Liver (tissue), 9 donors: ENCODE results near the gene FAM117A. TPM values are rescaled to one million over a fixed set of nuclear protein-coding genes. Genes with fewer than 3 reads are reported as not detected.

Source experiments
- DNase-seq: peaks from one replicate; pipeline ENCODE4 v3.0.0-alpha.2; 2017; ENCODE audit warnings: low spot score
- H3K27ac ChIP-seq, 2 donors: one replicate each; pipeline ENCODE4 v1.7.0; 2013; ENCODE audit warnings: inconsistent platforms in 2 of 2, low read length in 2 of 2, control low read depth in 1 of 2, low read depth in 1 of 2, mild to moderate bottlenecking in 1 of 2
- H3K27me3 ChIP-seq, 4 donors: one replicate each; pipeline versions ENCODE4 v1.6.1 to v1.7.0; 2013; ENCODE audit warnings: low read length in 3 of 4, inconsistent platforms in 1 of 4, mild to moderate bottlenecking in 1 of 4, moderate library complexity in 1 of 4; ENCODE audit not compliant: control insufficient read depth in 4 of 4, insufficient read depth in 4 of 4
- H3K36me3 ChIP-seq, 4 donors: one replicate each; pipeline versions ENCODE4 v1.6.1 to v1.7.0; 2013; ENCODE audit warnings: low read length in 3 of 4, mild to moderate bottlenecking in 3 of 4, low read depth in 1 of 4, moderate library complexity in 1 of 4; ENCODE audit not compliant: control insufficient read depth in 4 of 4, insufficient read depth in 3 of 4
- H3K4me1 ChIP-seq, 4 donors: one replicate each; pipeline versions ENCODE4 v1.6.1 to v1.7.0; 2013; ENCODE audit warnings: low read length in 3 of 4, mild to moderate bottlenecking in 3 of 4, moderate library complexity in 1 of 4; ENCODE audit not compliant: control insufficient read depth in 4 of 4, insufficient read depth in 4 of 4
- H3K4me3 ChIP-seq, 3 donors: one replicate each; pipeline versions ENCODE4 v1.6.1 to v1.7.0; 2013; ENCODE audit warnings: low read length in 3 of 3, control low read depth in 1 of 3, low read depth in 1 of 3, mild to moderate bottlenecking in 1 of 3
- H3K9ac ChIP-seq, 2 donors: one replicate each; pipeline ENCODE4 v1.7.0; 2013; ENCODE audit warnings: low read length in 2 of 2, mild to moderate bottlenecking in 2 of 2, moderate library complexity in 2 of 2, control low read depth in 1 of 2, low read depth in 1 of 2
- H3K9me3 ChIP-seq, 4 donors: one replicate each; pipeline versions ENCODE4 v1.6.1 to v1.7.0; 2013; ENCODE audit warnings: low read length in 3 of 4; ENCODE audit not compliant: control insufficient read depth in 4 of 4
- EGR1 ChIP-seq, 2 donors: IDR thresholded peaks; 2 replicates each; pipeline ENCODE4 v1.6.1; 2016 to 2018; ENCODE audit warnings: antibody characterized with exemption in 2 of 2, low read depth in 2 of 2
- FOXA1 ChIP-seq: IDR thresholded peaks from 2 replicates; pipeline ENCODE4 v1.6.1; 2016; ENCODE audit warnings: antibody characterized with exemption
- FOXA2 ChIP-seq: IDR thresholded peaks from 2 replicates; pipeline ENCODE4 v1.6.1; 2016; ENCODE audit warnings: antibody characterized with exemption
- JUND ChIP-seq, 2 donors: IDR thresholded peaks; 2 replicates each; pipeline ENCODE4 v1.6.1; 2016; ENCODE audit warnings: antibody characterized with exemption in 2 of 2
- MAX ChIP-seq: IDR thresholded peaks from 2 replicates; pipeline ENCODE4 v1.6.1; 2016; ENCODE audit warnings: antibody characterized with exemption
- RAD21 ChIP-seq, 2 donors: IDR thresholded peaks; 2 replicates each; pipeline ENCODE4 v1.6.1; 2016; ENCODE audit warnings: antibody characterized with exemption in 2 of 2, mild to moderate bottlenecking in 2 of 2
- REST ChIP-seq: IDR thresholded peaks from 2 replicates; pipeline ENCODE4 v1.6.1; 2016; ENCODE audit warnings: antibody characterized with exemption, mild to moderate bottlenecking
- ZBTB33 ChIP-seq: IDR thresholded peaks from 2 replicates; pipeline ENCODE4 v1.6.1; 2016; ENCODE audit warnings: antibody characterized with exemption
- WGBS: extraction: QIAGEN DNeasy Blood & Tissue Kit; methylation state at CpG from one replicate; pipeline ENCODE4 v1.1.7; 2013; 5-methylcytosine and 5-hydroxymethylcytosine counted together
- polyA plus RNA-seq, 2 donors: library from polyadenylated mRNA; stranded (reverse) in 1 of 2; unstranded in 1 of 2; fragments of 200-250 nt in 1 of 2; fragments of >200 nt in 1 of 2; fragmentation: Nextera tagmentation in 1 of 2; extraction: Ambion mirVana in 1 of 2; gene quantifications; one replicate each; pipeline versions ENCODE4 v1.2.1 to v1.2.3, GENCODE V29; 2013 to 2015
- total RNA-seq, 2 donors: library from RNA; depleted of rRNA; stranded (reverse); fragments of >200 nt; gene quantifications; one replicate each; pipeline ENCODE4 v1.2.3, GENCODE V29; 2014
- TF ChIP-seq, protein P1 (sequence below): fragments of 150-350 bp; IDR thresholded peaks from 2 replicates; pipeline ENCODE4 v1.5.1; 2017; ENCODE audit warnings: improper control_type of control experiment, low read depth, low read length; ENCODE audit not compliant: missing input control
- TF ChIP-seq, protein P2 (sequence below): IDR thresholded peaks from 2 replicates; pipeline ENCODE4 v1.6.1; 2016; ENCODE audit warnings: antibody characterized with exemption
- donor health status: healthy.
- donor health status: healthy.
- donor health status: healthy.
- donor health status: healthy.
- donor health status: healthy.

Gene FAM117A
- total and polyA plus RNA-seq, 4 donors, result 4.5 to 39.3 (median 5.5) TPM

DNA sequence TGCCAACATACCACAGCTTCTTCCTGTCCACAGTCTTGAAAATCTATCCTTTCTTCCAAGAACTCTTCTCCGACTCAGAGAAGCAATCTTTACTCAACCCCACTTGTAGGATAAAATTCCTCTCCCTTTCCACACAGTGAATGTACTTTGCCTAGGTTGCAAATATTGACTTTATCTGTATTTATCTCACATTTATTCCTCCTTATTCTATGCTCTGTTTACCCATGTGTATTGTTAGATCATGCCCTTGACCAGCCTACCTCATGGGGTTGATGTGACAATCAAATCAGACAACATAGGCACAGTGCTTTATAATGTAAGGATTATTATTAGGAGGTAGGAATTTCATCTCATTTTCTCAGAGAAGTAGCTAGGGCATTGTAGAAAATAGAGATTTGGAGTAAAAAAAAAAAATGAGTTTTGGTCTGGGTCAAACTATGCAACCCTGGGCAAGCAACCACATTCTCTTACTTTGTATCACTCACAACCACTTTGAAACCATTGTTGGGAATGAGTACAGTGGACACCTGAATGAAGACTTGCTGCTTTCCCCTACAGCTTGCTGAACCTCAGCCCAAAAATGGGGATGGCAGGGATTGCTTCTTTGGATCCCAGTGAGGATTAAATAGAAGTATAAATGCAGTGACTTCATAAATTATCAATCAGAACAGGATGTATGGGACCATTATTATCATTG, 47.1 kb downstream of the FAM117A start:
- TF ChIP-seq ZBTB33, result no peak
- TF ChIP-seq EGR1 (IDR thresholded peaks at IDR 0.05; ENCODE audit: low read depth in 2 of 2), result no peak
- no peak for TF ChIP-seq FOXA1
- no peak for TF ChIP-seq RAD21 (IDR thresholded peaks at IDR 0.05)
- TF ChIP-seq, protein P1, sequence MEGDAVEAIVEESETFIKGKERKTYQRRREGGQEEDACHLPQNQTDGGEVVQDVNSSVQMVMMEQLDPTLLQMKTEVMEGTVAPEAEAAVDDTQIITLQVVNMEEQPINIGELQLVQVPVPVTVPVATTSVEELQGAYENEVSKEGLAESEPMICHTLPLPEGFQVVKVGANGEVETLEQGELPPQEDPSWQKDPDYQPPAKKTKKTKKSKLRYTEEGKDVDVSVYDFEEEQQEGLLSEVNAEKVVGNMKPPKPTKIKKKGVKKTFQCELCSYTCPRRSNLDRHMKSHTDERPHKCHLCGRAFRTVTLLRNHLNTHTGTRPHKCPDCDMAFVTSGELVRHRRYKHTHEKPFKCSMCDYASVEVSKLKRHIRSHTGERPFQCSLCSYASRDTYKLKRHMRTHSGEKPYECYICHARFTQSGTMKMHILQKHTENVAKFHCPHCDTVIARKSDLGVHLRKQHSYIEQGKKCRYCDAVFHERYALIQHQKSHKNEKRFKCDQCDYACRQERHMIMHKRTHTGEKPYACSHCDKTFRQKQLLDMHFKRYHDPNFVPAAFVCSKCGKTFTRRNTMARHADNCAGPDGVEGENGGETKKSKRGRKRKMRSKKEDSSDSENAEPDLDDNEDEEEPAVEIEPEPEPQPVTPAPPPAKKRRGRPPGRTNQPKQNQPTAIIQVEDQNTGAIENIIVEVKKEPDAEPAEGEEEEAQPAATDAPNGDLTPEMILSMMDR, result no peak
- H3K36me3 ChIP-seq, result peaks cover 13 to 51% (median 47%) of the 10 kb centered on the region in 4 donors
- 93% methylated on average over 1 of the region's 1 CpG for WGBS
- no peak overlapping the region for H3K27ac ChIP-seq
- H3K4me1 ChIP-seq, result no peaks in the 10 kb centered on the region
- H3K9ac ChIP-seq, result no peak overlapping the region
- H3K4me3 ChIP-seq, result no peak overlapping the region
- no peak for DNase-seq
- no peaks in the 10 kb centered on the region for H3K27me3 ChIP-seq
- H3K9me3 ChIP-seq, result no peaks in the 10 kb centered on the region

GRCh38 chr17:49715717-49716279, 48.1 kb downstream of the FAM117A start:
- peaks cover 13 to 51% (median 45%) of the 10 kb centered on the region in 4 donors for H3K36me3 ChIP-seq
- no peaks in the 10 kb centered on the region for H3K4me1 ChIP-seq
- DNase-seq, result no peak
- WGBS, result 83% methylated on average over 9 of the region's 9 CpGs
- H3K9me3 ChIP-seq, result no peaks in the 10 kb centered on the region
- no peak overlapping the region for H3K4me3 ChIP-seq
- no peaks in the 10 kb centered on the region for H3K27me3 ChIP-seq
- no peak overlapping the region for H3K9ac ChIP-seq
- H3K27ac ChIP-seq, result no peak overlapping the region
- TF ChIP-seq REST (no peak), MAX (no peak), FOXA2 (no peak), EGR1 (IDR thresholded peaks at IDR 0.05; ENCODE audit: low read depth in 2 of 2) (no peak), JUND (IDR thresholded peaks at IDR 0.05) (no peak), RAD21 (IDR thresholded peaks at IDR 0.05) (no peak), FOXA1 (no peak)
- TF ChIP-seq, protein P2, sequence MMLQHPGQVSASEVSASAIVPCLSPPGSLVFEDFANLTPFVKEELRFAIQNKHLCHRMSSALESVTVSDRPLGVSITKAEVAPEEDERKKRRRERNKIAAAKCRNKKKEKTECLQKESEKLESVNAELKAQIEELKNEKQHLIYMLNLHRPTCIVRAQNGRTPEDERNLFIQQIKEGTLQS, result no peak
